Stimulated activated CD4-positive, alpha-beta T cell treated with anti-CD3 and anti-CD28 coated beads, Interleukin-4, amount 100 ng/mL, for 48 hours (primary cell): ENCODE measurements around the gene CDT1.
A peak's percentile ranks its signal among the peaks of the same experiment; 100 is the strongest.

Experiments used
- DNase-seq, 2 donors: peaks; one replicate each; pipeline ENCODE4 v3.0.0-alpha.2; 2020; ENCODE audit warnings: low read depth in 2 of 2

CDT1 gene

DNA sequence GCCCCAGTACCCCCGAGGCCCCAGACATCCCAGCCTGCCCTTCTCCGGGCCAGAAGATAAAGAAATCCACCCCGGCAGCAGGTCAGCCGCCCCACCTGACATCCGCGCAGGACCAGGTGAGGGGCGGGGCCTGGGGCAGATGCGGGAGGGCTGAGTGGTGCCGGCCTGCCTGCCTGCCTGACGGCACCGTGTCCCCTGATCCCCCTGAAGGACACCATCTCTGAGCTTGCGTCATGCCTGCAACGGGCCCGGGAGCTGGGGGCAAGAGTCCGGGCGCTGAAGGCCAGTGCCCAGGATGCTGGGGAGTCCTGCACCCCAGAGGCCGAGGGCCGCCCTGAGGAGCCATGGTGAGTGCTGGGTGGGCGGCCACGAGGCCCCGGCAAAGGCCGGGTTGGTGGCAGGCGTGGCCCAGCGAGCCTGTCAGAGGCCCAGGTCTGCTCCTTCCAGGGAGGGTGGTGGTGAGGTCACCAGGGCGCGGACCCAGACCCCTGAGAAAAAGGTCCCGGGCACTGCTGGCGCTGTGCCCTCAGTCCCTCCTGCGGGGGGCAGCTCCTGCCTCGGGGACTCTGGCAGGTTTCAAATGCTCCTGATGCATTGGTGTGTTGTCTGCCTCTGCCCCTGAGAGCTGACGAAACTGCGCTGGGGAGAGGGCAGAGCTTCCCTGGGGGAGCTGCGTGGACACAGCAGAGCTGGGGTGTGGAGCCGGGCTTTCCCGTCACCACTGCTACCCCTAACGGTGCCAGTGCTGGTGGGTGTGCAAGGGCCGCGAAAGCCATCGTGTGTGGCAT lies 1.2 kb downstream of the CDT1 start:
- no peak for DNase-seq

DNA sequence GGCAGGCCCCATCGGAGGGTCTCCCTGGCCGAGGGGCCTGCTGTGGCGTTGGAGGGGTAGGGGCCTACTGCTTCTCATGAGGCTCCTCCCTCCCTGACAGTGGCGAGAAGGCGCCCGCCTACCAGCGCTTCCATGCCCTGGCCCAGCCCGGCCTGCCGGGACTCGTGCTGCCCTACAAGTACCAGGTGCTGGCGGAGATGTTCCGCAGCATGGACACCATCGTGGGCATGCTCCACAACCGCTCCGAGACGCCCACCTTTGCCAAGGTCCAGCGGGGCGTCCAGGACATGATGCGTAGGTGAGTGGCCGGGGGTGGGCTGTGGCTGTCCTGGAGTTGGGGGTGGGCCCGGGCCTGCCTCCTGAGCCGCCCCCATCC lies 1.7 kb downstream of the CDT1 start:
- DNase-seq = no peak

DNA sequence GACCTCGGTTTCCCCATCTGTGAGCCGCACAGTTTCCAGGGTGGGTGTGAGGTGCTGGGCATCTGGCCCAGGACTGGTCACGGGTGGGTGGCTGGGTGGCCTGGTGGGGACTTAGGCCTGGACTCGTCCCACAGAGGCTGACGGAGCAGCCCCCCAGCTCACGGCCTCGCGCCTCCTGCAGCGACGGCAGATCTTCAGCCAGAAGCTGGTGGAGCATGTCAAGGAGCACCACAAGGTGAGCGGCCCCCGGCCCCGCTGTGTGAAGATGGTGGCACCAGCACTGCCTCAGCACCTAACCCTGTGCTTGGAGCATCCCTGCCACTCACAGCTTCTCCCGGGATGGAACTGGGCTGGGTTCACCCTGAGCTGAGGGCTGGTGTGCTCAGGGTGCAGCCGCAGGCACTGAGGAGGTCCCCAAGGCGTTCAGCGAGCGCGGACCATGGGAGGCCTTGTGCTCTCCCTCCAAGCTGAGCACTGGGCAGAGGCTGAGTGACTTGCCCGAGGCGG lies 2.4 kb downstream of the CDT1 start:
- no peak for DNase-seq

DNA sequence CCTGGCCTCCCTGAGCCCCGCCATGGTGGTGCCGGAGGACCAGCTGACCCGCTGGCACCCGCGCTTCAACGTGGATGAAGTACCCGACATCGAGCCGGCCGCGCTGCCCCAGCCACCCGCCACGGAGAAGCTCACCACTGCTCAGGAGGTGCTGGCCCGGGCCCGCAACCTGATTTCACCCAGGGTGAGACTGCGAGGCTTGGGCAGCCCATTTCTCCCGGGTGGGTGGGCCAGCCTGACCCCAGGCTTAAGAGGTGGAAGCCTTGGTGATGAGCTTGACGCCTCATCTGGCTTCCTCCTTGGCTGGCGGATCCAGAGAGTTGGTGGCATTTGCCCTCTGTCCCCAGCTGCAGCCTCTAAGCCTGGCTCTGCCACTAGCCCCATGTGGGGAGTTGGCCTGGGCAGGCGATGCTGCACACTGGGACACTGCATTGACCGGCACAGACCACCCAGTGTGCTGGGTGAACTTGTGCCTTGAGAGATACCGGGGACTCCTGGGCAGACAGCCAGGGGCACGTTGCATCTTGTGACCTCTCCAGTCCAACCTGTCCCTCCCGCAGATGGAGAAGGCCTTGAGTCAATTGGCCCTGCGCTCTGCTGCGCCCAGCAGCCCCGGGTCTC lies 3.0 kb downstream of the CDT1 start:
- DNase-seq = no peak

DNA sequence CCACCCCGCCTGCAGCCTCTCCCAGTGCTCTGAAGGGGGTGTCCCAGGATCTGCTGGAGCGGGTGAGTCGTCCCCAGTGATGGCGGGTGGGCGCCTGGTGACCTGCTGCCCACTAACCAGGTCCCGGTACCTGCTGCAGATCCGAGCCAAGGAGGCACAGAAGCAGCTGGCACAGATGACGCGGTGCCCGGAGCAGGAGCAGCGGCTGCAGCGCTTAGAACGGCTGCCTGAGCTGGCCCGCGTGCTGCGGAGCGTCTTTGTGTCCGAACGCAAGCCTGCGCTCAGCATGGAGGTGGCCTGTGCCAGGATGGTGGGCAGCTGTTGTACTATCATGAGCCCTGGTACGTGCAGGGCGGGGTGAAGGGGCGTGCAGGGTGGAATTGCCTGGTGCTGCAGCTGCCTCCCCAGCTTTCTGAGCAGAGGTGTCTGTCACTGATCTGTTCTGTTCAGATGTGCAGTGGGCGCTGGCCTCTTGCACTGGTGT lies 3.6 kb downstream of the CDT1 start:
- no peak for DNase-seq

DNA sequence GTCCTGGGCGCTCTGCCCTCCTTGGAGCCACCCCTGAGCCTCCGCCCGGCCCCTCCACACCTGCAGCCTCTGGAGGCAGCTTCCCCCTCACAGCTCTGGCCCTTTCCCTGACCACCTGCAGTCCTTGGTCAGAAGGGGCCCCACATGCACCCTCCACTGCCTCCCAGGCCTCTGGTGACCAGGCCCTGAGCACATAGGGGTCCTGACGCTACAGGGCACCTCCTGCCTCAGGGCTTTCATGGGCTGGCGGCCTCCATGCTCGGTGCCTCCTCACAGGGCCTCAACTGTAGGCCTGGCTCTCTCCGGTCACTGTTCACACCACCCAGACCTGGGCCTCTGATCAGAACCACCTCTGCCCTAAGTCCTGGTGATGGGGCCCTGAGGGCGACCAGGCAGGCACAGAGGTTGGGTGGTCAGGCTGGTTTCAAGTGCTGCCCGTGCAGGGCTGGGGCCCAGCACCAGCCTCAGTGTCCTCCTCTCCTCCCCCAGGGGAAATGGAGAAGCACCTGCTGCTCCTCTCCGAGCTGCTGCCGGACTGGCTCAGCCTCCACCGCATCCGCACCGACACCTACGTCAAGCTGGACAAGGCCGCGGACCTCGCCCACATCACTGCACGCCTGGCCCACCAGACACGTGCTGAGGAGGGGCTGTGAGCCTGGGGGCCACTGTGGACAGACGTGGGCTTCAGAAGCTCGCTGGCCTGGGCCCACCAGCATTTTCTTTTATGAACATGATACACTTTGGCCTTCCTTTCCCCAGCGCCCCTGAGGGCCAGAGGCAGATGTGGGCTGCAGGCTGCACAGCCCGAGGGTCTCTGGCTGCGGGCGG lies 4.3 kb downstream of the CDT1 start:
- DNase-seq = no peak

DNA sequence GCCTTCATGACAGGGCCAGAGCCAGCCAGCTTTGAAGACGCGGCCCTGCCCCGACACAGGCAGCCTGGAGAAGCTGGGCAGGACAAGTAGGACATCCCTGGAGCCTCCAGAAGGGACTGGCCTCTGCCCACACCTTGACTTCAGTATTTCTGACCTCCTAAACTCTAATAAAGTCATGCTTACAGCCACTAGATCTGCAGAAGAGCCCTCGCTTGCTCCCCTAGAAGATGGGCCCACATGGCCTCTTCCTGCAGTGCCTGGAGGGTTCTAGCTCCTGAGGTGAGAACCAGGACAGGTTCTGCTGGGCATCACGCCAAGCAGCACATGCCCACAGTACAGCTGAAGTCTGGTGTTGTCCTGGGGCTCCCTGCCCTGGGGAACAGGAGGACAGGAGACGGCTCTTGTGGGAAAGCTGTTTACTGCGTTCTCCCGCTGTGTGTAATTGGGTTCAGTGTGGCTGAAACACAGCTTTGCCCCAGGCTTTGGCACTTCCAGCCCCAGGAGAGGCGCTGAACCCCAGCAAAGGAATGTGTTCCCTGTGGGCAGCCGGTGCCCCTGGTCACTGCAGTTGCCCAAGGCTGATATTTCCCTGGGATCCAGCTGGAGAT lies 5.6 kb downstream of the CDT1 start:
- DNase-seq = no peak

DNA sequence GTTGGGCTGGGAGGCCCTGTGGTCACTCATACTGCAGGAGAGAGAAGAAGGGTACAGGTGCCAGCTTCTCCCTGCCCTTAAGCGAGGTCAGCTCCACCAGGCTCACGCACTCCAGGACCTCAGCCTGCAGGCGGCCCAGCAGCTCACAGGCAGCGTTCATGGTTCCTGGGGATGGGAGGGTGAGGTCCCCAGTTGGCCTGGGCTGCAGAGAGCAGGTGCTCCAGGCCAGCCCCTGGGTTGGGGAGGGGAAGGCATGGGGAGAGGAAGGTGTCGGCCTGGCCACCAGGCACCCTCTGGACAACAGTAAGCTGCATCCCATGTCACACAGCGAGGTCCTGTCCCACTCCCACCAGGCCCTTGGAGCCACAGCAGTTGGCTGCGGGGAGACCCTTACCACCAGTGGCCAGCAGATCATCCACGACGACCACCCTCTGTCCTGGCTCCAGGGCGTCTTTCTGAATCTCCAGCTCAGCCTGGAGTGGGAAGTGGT lies 6.1 kb downstream of the CDT1 start:
- no peak for DNase-seq

DNA sequence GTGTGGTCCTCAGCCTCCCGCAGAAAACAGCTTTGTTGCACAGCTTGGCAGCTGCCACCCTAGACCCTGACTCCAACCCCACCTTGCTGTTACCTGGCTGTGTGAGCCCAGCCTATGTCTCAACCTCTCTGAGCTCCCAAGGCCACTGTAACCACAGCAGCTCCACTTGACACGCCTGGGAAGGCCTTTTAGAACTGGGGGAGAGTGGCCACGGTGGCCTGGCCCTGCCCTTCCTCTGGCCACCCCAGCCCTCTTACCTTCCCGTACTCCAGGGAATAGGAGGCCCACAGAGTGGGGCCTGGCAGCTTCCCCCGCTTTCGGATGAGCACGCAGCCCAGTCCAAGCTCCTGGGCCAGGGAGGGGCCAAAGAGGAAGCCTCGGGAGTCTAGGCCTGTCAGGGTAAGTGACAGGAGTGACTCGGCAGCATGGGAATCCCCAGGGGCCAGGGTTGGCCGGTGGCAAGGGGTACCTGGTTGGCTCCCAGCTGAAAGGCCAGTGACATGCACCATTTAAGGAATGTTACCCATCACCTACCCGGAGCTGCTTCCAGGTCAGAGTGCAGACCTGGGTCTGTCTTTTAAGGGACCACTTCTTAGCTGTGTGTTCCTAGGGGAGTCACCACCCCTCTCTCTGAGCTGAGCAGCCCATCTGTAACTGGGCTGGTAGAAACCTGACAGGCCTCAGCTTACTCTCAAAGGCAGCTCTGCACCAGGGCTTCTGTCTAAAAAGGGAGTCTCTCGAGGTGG lies 6.8 kb downstream of the CDT1 start:
- no peak for DNase-seq

DNA sequence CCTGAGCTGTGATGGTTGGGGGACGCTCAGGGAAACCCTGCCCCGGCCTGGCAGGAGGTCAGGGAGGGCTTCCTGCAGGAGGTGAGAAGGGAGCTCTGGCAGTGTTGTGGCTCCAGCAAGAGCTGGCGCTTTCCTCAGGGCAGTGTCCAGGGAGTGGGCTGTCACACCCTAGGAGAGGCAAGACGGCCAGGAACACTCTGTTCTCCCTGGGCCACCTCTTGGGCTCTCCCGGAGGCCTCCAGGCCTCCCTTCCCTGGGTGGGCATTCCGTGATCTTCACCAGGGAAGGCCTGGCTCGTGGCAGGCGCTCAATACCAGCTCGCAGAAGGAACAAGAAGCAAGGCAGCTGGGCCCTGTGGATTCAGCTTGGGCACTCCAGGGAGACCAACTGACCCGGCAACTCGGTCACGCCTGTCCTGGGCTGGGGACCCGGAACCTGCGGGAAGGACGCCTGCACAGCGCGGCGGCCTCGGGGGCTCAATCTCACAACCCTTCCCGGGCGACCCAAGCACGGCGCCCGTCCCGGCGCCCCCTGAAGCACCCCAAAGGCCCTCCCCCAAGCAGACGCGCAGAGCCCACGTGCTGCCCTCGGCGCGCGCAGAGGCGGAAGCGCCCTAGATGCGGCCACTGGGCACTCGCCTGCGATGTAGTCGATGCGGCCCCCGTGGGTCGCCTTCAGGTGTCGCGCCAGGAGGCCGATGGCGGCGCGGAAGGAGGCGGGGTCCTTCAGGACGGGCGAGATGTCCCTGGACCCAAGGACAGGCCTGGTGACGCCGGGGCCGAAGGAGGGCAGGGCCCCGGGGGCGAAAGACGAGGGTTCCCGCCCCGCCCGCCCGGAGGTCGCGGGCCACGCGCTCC lies 7.6 kb downstream of the CDT1 start:
- DNase-seq = no peak

DNA sequence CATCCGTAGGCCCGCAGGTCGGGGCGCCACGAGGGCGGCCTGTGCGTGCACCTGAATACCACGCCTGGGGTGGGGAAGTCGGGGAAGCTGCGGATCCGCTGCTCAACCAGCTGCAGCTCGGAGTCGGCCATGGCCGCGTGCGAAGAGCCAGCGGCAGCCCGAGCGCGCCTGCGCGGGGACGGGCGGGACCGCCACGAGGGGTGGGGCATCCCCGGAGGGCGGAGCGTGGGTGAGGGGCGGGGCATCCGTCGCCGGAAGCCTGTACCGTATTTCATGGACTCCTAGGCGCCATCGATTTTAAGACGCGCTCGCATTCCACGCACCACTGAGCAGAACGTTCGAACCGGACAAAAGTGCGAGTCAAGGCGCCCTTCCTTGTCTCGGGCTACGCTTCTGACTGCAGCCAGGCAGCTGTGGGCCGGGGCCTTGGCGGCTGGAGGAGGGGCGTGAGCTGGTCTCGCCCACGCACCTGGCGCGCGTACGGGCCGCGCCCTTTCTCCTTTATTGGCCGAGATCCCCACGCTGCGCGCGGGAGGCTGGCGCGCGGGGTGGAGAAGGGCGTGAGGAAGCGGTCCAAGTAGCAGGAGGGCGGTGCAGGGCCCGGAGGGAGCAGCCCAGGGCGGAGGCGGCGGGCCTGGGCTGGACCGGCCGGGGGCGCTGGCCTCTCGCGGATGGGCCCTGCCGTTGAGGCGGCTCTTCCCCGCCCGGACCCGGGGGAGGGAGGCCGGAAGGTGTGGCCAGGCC lies 8.4 kb downstream of the CDT1 start, which contains the start of gene APRT:
APRT (minus strand) TSS at position 160 of the 744 bp plus-strand sequence; CDS start at position 131, 29 bp downstream.
- peak; percentile 94 to 99 for DNase-seq

DNA sequence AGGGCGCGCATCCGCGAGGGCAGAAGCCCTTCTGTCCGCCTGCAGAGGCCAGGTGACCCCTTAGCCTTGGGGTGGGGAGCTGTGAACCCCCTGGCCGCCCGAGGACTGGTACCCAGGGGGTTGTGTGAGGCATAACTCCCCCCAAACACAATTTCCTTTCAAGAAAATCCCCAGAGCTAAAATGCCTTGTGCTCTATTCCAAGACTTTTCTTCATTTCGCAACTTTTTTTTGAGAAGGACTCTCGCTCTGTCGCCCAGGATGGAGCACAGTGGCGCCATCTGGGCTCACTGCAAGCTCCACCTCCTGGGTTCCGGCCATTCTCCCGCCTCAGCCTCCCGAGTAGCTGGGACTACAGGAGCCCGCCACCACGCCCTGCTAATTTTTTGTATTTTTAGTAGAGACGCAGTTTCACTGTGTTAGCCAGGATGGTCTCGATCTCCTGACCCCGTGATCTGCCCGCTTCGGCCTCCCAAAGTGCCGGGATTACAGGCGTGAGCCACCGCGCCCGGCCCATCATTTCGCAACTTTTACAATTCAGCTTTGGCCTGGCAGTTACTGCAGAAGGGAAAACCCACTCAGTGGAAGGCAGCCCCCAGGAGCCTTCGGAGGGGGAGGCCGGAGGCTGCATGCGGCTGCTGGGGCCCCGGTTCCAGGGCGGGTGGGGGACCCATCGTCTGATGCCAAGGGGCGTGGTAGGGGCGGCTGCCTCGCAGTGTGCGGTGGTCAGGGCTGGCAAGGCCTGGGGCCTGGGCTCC lies 9.1 kb downstream of the CDT1 start:
- DNase-seq = no peak

DNA sequence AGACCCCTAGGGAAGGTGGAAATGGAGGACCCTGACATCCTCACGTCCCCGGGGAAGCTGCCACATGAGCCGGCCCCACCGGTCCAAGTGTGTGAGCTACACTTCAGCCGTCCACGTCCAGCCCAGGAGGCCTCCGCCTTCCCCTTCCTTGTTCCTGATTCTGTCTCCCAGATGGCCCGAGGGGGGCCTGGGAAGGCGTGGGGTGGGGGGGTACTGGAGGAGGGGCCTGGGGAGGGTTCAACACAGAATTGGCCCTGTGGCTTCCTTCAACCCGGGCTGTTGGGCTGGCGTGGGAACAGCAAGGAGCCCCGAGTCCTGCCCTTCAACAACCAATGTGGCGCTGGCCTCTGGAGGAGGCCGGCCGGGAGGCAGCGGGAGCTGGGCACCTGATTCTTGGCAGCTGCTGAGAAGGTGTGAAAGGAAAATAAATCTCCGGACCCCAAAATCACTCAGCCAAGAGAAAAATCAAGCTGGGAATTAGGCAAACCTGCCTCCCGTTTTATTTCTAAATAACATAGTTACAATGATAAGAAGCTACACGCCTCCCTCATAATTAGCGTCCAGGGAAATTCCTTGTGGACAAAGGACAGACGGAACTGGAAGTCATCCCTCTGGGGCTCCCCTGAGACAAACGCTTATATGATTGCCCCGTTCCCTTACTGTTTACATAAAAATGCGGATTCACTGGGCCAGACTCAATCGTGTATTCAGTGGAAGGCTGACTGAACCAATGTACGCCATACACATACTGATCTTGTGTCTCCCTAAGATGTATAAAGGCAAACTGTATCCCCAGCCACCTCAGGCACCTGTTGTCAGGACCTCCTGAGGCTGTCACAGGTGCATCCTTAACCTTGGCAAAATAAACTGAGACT lies 9.9 kb downstream of the CDT1 start:
- no peak for DNase-seq

DNA sequence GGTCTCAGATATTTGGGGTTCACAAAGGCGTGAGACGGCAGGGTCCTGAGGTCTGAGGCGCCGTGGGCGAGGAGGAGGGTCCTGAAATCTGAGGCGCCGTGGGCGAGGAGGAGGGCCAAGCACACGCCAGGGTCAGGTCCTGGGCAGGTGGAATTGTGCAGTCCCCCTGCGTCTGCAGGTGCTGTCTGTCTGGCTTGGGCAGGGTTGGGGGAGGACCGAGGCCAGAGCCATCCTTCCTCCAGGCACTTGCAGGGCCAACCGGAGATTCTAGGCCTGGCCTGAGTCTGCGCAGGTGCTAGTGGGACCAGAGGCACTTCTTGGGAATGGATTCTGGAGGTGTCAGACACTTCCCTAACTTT lies 10.5 kb downstream of the CDT1 start:
- no peak for DNase-seq

DNA sequence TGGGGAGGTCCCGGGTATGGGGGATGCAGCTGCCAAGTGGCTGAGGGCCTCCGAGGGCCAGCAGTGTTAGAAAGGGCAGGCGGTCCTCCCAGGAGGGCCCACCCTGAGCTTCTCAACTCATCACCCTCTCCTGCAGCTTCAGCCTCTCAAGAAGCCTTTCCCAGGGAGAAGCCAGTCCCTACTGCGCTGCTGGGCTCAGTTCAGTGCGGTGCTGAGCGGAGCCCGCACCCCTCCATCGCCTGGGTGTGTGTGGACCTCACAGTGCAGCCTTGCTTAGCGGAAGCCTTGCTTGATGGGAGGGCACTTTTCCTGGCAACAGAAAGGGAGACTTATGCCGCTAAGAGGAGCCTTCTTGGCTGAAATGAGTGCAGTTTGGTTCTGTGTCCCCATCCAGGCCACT lies 11.6 kb downstream of the CDT1 start:
- DNase-seq = no peak

DNA sequence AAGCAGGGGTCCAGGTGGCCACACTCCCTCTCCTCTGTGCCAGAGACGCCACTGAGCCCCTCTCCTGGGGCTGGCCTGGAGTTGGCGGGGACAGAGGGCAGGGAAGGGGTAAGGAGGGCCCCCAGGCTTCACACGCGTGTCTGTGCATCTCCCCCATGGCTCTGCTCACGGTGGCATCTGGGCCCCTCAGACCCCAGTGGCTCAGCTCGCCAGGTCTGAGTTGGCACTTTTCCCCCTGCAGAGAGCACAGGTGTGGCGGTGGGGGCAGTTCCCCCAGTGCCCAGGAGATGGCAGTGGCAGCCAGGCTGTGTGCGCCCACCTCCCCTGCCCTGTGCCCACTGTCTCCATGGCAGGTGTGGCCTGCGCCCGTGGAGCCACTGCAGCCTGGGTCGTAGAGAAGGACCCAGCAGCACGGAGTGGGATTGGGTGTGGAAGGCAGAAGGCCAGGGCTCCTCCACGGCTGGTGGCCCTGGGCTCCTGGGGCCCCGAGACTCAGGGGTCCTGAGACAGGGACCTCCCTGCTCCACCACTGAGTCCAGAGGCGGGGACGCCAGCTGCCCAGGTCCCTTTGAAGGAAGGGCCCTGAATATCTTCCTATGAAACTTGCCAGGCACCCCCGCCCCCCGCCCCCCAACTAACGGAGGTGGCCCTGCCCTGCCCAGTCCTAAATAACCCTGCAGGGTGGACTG lies 12.5 kb downstream of the CDT1 start:
- no peak for DNase-seq
